ENCODE results near the gene CBR3.

The CBR3 gene

DNA sequence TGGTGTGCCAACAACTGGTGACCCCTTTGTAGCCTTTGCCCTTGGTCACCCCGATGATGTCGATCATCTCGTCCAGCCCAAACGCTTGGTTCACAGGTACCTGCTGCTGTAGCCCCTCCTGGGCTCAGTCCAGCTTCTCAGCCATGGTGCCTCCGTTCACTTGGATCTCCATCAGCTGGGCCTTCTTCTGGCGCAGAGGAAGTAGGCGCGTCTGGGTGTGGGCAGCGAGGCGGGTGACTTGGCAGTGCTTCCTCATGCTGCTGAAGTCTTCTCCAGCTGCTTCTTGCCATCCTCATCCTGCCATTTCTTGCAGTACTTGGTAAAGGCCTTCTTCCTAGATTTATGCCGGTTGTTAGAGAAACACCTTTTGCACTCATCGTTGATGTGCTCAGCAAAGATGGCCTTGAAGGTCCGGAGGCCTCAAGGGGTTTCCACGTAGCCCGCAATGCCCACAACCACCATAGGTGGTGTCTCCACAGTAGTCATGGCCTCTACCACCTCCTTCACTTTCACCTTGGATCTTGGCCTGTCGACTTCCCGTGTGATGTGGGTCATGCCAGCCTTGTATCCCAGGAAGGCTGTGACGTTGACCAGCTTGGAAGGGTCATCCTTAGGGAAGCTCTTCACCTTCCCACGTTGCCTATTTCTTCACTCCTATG is 34.7 kb downstream of the CBR3 start:
- DNase-seq, result peak; percentile 33
- H3K27me3 ChIP-seq (ENCODE audit: insufficient read depth, low read length, poor library complexity), result no peaks in the 10 kb centered on the region
- WGBS (ENCODE audit: extremely low coverage, insufficient coverage, low lambda C conversion rate), result no CpG with 5 or more reads among the region's 19 CpGs

DNA sequence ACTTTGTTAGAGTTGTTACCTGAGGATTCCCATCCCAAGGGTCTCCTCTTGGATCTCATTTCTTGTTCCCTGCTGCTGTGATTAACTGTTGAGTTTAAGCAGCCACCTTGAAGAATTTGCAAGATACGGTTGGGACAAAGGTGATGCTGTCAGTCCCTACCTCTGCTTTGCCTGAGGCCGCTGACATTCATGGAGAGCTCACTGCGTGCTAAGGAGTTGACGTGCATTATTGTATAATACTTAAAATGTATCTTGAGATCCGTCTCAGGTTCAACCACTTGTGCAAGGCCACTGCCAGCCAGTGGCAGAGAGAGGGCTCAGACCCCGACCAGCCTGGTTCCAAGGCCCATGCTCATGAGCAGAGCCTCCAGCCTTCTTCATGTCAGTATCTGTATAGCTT is 35.9 kb downstream of the CBR3 start:
- no peak overlapping the region for H2AK5ac ChIP-seq (ENCODE audit: low read length)
- H4K8ac ChIP-seq (ENCODE audit: low read depth, low read length), result no peak overlapping the region
- H2BK120ac ChIP-seq (ENCODE audit: low read depth, low read length), result no peak overlapping the region
- H3K27ac ChIP-seq (ENCODE audit: low read depth, low read length), result no peak overlapping the region
- H3K79me2 ChIP-seq (ENCODE audit: control insufficient read depth, insufficient read depth, low read length), result no peaks in the 10 kb centered on the region
- H3K4ac ChIP-seq (ENCODE audit: low read depth, low read length), result no peak overlapping the region
- H4K5ac ChIP-seq (ENCODE audit: low read length), result no peak overlapping the region
- no peak overlapping the region for H3K9ac ChIP-seq (ENCODE audit: low read length)
- no peak overlapping the region for H3K4me2 ChIP-seq (ENCODE audit: low read length)
- no peaks in the 10 kb centered on the region for H3K79me1 ChIP-seq (ENCODE audit: low read length)
- no peak overlapping the region for H3K23ac ChIP-seq (ENCODE audit: low read length)
- no peaks in the 10 kb centered on the region for H3K36me3 ChIP-seq (ENCODE audit: control insufficient read depth, insufficient read depth, low read length)
- H2BK15ac ChIP-seq (replicated peaks; ENCODE audit: low read depth), result no peak overlapping the region
- H3K56ac ChIP-seq (ENCODE audit: low read length), result no peak overlapping the region
- no peak overlapping the region for H3K18ac ChIP-seq (ENCODE audit: low read length)
- no peak for DNase-seq
- H2BK5ac ChIP-seq (ENCODE audit: low read length), result no peak overlapping the region
- H3K4me3 ChIP-seq (ENCODE audit: low read length), result no peak overlapping the region
- H3K4me1 ChIP-seq (ENCODE audit: control insufficient read depth, low read depth, low read length), result no peaks in the 10 kb centered on the region
- no CpG with 5 or more reads among the region's 6 CpGs for WGBS (ENCODE audit: extremely low coverage, insufficient coverage, low lambda C conversion rate)
- no peaks in the 10 kb centered on the region for H3K27me3 ChIP-seq (ENCODE audit: insufficient read depth, low read length, poor library complexity)

More for the DNA sequence above, 34.7 kb downstream of the CBR3 start:
- no peak overlapping the region for H4K8ac ChIP-seq (ENCODE audit: low read depth, low read length)
- no peaks in the 10 kb centered on the region for H3K79me2 ChIP-seq (ENCODE audit: control insufficient read depth, insufficient read depth, low read length)
- H3K56ac ChIP-seq (ENCODE audit: low read length), result no peak overlapping the region
- H2AK5ac ChIP-seq (ENCODE audit: low read length), result no peak overlapping the region
- no peaks in the 10 kb centered on the region for H3K79me1 ChIP-seq (ENCODE audit: low read length)
- no peak overlapping the region for H3K23ac ChIP-seq (ENCODE audit: low read length)
- H3K4me1 ChIP-seq (ENCODE audit: control insufficient read depth, low read depth, low read length), result no peaks in the 10 kb centered on the region
- H3K18ac ChIP-seq (ENCODE audit: low read length), result no peak overlapping the region
- H3K9ac ChIP-seq (ENCODE audit: low read length), result no peak overlapping the region
- no peak overlapping the region for H3K4me3 ChIP-seq (ENCODE audit: low read length)
- H2BK15ac ChIP-seq (replicated peaks; ENCODE audit: low read depth), result no peak overlapping the region
- no peak overlapping the region for H3K4ac ChIP-seq (ENCODE audit: low read depth, low read length)
- no peak overlapping the region for H2BK5ac ChIP-seq (ENCODE audit: low read length)
- no peak overlapping the region for H2BK120ac ChIP-seq (ENCODE audit: low read depth, low read length)
- no peak overlapping the region for H4K5ac ChIP-seq (ENCODE audit: low read length)
- H3K36me3 ChIP-seq (ENCODE audit: control insufficient read depth, insufficient read depth, low read length), result no peaks in the 10 kb centered on the region
- H3K27ac ChIP-seq (ENCODE audit: low read depth, low read length), result no peak overlapping the region
- H3K4me2 ChIP-seq (ENCODE audit: low read length), result no peak overlapping the region

DNA sequence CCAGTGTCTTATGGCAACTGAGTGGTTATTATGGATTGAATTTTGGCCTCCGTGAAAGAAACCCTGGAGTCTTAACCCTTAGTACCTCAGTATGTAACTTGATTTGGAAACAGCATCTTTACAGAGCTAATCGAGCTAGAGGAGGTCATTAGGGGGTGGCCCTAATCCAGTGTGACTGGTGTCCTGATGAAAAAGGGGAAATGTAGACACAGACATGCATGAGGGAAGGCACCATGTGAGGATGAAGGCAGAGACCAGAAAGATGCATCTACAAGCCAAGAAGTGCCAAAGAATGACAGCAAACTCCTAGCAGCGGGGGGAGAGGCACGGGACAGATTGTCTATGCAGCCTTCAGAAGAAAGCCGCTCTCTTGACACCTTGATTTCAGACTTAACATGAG is 36.5 kb downstream of the CBR3 start:
- Histone ChIP-seq H3K36me3 (ENCODE audit: control insufficient read depth, insufficient read depth, low read length) (no peaks in the 10 kb centered on the region), H3K18ac (ENCODE audit: low read length) (no peak overlapping the region), H3K4me3 (ENCODE audit: low read length) (no peak overlapping the region), H3K79me2 (ENCODE audit: control insufficient read depth, insufficient read depth, low read length) (no peaks in the 10 kb centered on the region), H3K27ac (ENCODE audit: low read depth, low read length) (no peak overlapping the region), H3K56ac (ENCODE audit: low read length) (no peak overlapping the region), H3K4me1 (ENCODE audit: control insufficient read depth, low read depth, low read length) (no peaks in the 10 kb centered on the region), H3K79me1 (ENCODE audit: low read length) (no peaks in the 10 kb centered on the region), H3K23ac (ENCODE audit: low read length) (no peak overlapping the region), H3K27me3 (ENCODE audit: insufficient read depth, low read length, poor library complexity) (no peaks in the 10 kb centered on the region), H2BK120ac (ENCODE audit: low read depth, low read length) (no peak overlapping the region), H3K9ac (ENCODE audit: low read length) (no peak overlapping the region), H3K4me2 (ENCODE audit: low read length) (no peak overlapping the region), H4K8ac (ENCODE audit: low read depth, low read length) (no peak overlapping the region), H2AK5ac (ENCODE audit: low read length) (no peak overlapping the region), H2BK15ac (replicated peaks; ENCODE audit: low read depth) (no peak overlapping the region), H3K4ac (ENCODE audit: low read depth, low read length) (no peak overlapping the region), H4K5ac (ENCODE audit: low read length) (no peak overlapping the region), H2BK5ac (ENCODE audit: low read length) (no peak overlapping the region)
- WGBS (ENCODE audit: extremely low coverage, insufficient coverage, low lambda C conversion rate), result no CpG with 5 or more reads among the region's 5 CpGs
- DNase-seq, result no peak

DNA sequence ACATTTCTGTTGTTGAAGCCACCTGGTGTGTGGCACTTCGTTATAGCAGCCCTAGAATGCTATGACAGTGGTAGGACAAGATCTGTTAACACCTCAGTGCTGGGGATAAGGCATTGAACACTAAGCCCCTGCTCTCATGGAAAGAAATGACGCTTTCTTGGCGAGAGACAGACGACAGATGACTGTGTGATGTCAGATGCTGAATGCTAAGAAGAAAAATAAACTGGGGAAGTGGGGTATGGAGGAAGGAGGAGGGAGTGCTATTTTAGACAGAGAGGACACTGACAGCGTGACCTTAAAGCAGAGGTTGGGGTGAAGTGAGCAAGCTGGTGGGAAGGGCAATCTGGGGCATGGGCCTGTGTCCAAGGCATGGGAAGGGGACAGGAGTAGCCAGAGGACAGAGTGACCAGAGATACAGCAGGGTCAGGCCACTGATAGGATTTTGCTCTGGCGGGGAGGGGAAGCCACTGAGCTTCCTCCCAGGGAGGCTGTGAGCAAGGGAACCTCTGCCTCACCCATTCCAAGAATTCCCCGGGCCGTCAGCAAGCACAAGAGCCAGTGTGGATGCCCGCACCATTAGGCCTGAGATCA is 37.0 kb downstream of the CBR3 start:
- no peak overlapping the region for H4K8ac ChIP-seq (ENCODE audit: low read depth, low read length)
- no peaks in the 10 kb centered on the region for H3K36me3 ChIP-seq (ENCODE audit: control insufficient read depth, insufficient read depth, low read length)
- no peak overlapping the region for H2BK15ac ChIP-seq (replicated peaks; ENCODE audit: low read depth)
- no peak overlapping the region for H4K5ac ChIP-seq (ENCODE audit: low read length)
- no peak overlapping the region for H2BK120ac ChIP-seq (ENCODE audit: low read depth, low read length)
- H2AK5ac ChIP-seq (ENCODE audit: low read length), result no peak overlapping the region
- no peak overlapping the region for H3K27ac ChIP-seq (ENCODE audit: low read depth, low read length)
- no peaks in the 10 kb centered on the region for H3K4me1 ChIP-seq (ENCODE audit: control insufficient read depth, low read depth, low read length)
- H3K4ac ChIP-seq (ENCODE audit: low read depth, low read length), result no peak overlapping the region
- no peak overlapping the region for H3K4me2 ChIP-seq (ENCODE audit: low read length)
- no peak overlapping the region for H3K56ac ChIP-seq (ENCODE audit: low read length)
- no peak overlapping the region for H3K4me3 ChIP-seq (ENCODE audit: low read length)
- no peak overlapping the region for H3K23ac ChIP-seq (ENCODE audit: low read length)
- no peak overlapping the region for H3K9ac ChIP-seq (ENCODE audit: low read length)
- H2BK5ac ChIP-seq (ENCODE audit: low read length), result no peak overlapping the region
- H3K27me3 ChIP-seq (ENCODE audit: insufficient read depth, low read length, poor library complexity), result no peaks in the 10 kb centered on the region
- WGBS (ENCODE audit: extremely low coverage, insufficient coverage, low lambda C conversion rate), result no CpG with 5 or more reads among the region's 9 CpGs
- peak; percentile 21 for DNase-seq
- H3K79me1 ChIP-seq (ENCODE audit: low read length), result no peaks in the 10 kb centered on the region
- H3K79me2 ChIP-seq (ENCODE audit: control insufficient read depth, insufficient read depth, low read length), result no peaks in the 10 kb centered on the region
- no peak overlapping the region for H3K18ac ChIP-seq (ENCODE audit: low read length)

DNA sequence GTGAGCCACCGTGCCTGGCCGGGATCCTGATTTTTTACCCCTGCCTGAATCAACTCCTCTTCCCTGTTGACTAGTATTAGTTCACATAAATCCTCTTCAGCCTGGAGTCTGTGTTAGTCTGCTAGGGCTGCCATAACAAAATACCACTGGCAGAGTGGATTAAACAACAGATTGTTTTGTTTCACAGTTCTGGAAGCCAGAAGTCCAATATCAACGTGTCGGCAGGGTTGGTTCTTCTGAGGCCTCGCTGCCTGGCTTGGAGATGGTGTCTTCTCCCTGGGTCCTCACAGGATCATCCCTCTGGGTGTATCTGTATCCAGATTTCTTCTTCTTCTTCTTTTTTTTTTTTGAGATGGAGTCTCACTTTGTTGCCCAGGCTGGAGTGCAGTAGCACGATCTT is 39.9 kb downstream of the CBR3 start:
- Histone ChIP-seq H3K4me3 (ENCODE audit: low read length) (no peak overlapping the region), H3K79me2 (ENCODE audit: control insufficient read depth, insufficient read depth, low read length) (no peaks in the 10 kb centered on the region), H3K18ac (ENCODE audit: low read length) (no peak overlapping the region), H3K4ac (ENCODE audit: low read depth, low read length) (no peak overlapping the region), H2BK15ac (replicated peaks; ENCODE audit: low read depth) (no peak overlapping the region), H3K4me1 (ENCODE audit: control insufficient read depth, low read depth, low read length) (no peaks in the 10 kb centered on the region), H4K5ac (ENCODE audit: low read length) (no peak overlapping the region), H3K4me2 (ENCODE audit: low read length) (no peak overlapping the region), H3K27me3 (ENCODE audit: insufficient read depth, low read length, poor library complexity) (no peaks in the 10 kb centered on the region), H3K9ac (ENCODE audit: low read length) (no peak overlapping the region), H3K23ac (ENCODE audit: low read length) (no peak overlapping the region), H3K56ac (ENCODE audit: low read length) (no peak overlapping the region), H2BK120ac (ENCODE audit: low read depth, low read length) (no peak overlapping the region), H2AK5ac (ENCODE audit: low read length) (no peak overlapping the region), H3K36me3 (ENCODE audit: control insufficient read depth, insufficient read depth, low read length) (no peaks in the 10 kb centered on the region), H3K27ac (ENCODE audit: low read depth, low read length) (no peak overlapping the region), H3K79me1 (ENCODE audit: low read length) (no peaks in the 10 kb centered on the region), H4K8ac (ENCODE audit: low read depth, low read length) (no peak overlapping the region), H2BK5ac (ENCODE audit: low read length) (no peak overlapping the region)
- no peak for DNase-seq
- no CpG with 5 or more reads among the region's 6 CpGs for WGBS (ENCODE audit: extremely low coverage, insufficient coverage, low lambda C conversion rate)

Data from mesendoderm (in vitro differentiated cells).